Hepatocyte (in vitro differentiated cells): Measurements from ENCODE around the gene PTCH2. TPM values are rescaled to one million over a fixed set of nuclear protein-coding genes. Genes with fewer than 3 reads are reported as not detected.
"Not testable (repeated sequence)": the region's sequence is repeated elsewhere in the genome, so short reads cannot be mapped to it uniquely, and the experiment has no call there.

ENCODE experiments used
- DNase-seq: peaks from one replicate; pipeline ENCODE4 v3.0.0-alpha.2; 2016; ENCODE audit warnings: low spot score
- H2AFZ ChIP-seq: fragments of 200-600 bp; sonication (generic); 2 replicates; pipeline ENCODE4 v1.6.0; 2016; ENCODE audit warnings: antibody characterized with exemption, mild to moderate bottlenecking
- H3K27ac ChIP-seq: fragments of 200-600 bp; sonication (generic); 2 replicates; pipeline ENCODE4 v1.5.1; 2016; ENCODE audit warnings: mild to moderate bottlenecking
- H3K27me3 ChIP-seq: fragments of 200-600 bp; sonication (generic); 2 replicates; pipeline ENCODE4 v1.6.1; 2016
- H3K36me3 ChIP-seq: fragments of 200-600 bp; sonication (generic); replicated peaks from 2 replicates; pipeline ENCODE4 v1.5.1; 2016; ENCODE audit warnings: low read depth; ENCODE audit not compliant: insufficient read depth
- H3K4me1 ChIP-seq: fragments of 200-600 bp; sonication (generic); 2 replicates; pipeline ENCODE4 v1.5.1; 2016; ENCODE audit warnings: mild to moderate bottlenecking, moderate library complexity; ENCODE audit not compliant: insufficient read depth
- H3K4me2 ChIP-seq: fragments of 200-600 bp; sonication (generic); 2 replicates; pipeline ENCODE4 v1.6.0; 2016
- H3K4me3 ChIP-seq: fragments of 200-600 bp; sonication (generic); 2 replicates; pipeline ENCODE4 v1.5.1; 2016; ENCODE audit warnings: mild to moderate bottlenecking
- H3K79me2 ChIP-seq: fragments of 200-600 bp; sonication (generic); 2 replicates; pipeline ENCODE4 v1.6.0; 2017; ENCODE audit warnings: mild to moderate bottlenecking
- H3K9me2 ChIP-seq: fragments of 200-600 bp; sonication (generic); replicated peaks from 2 replicates; pipeline ENCODE4 v1.6.0; 2017; ENCODE audit warnings: mild to moderate bottlenecking; ENCODE audit not compliant: insufficient read depth
- H3K9me3 ChIP-seq: fragments of 200-600 bp; sonication (generic); 2 replicates; pipeline ENCODE4 v1.5.1; 2016; ENCODE audit warnings: low read depth, mild to moderate bottlenecking
- H4K20me1 ChIP-seq: fragments of 200-600 bp; sonication (generic); 2 replicates; pipeline ENCODE4 v1.6.0; 2016; ENCODE audit warnings: mild to moderate bottlenecking; ENCODE audit not compliant: insufficient read depth, poor library complexity, severe bottlenecking
- CTCF ChIP-seq: fragments of 200-600 bp; sonication (generic); IDR thresholded peaks from 2 replicates; pipeline ENCODE4 v1.5.1; 2016; ENCODE audit warnings: antibody characterized with exemption, mild to moderate bottlenecking; ENCODE audit not compliant: poor library complexity
- EZH2 ChIP-seq: fragments of 200-600 bp; sonication (generic); IDR thresholded peaks from 2 replicates; pipeline ENCODE4 v1.6.1; 2016; ENCODE audit warnings: antibody characterized with exemption, mild to moderate bottlenecking, borderline replicate concordance
- EZH2phosphoT487 ChIP-seq: fragments of 200-600 bp; sonication (generic); IDR thresholded peaks from one replicate; pipeline ENCODE4 v1.6.1; 2018; ENCODE audit warnings: antibody characterized with exemption, mild to moderate bottlenecking, low read depth, moderate library complexity; ENCODE audit not compliant: unreplicated experiment, severe bottlenecking
- WGBS: methylation state at CpG from one replicate; pipeline ENCODE4 v1.1.6; 2016; ENCODE audit warnings: low lambda C conversion rate; ENCODE audit errors: missing lambda C conversion rate; 5-methylcytosine and 5-hydroxymethylcytosine counted together
- polyA plus RNA-seq: library from polyadenylated mRNA; unstranded; fragments of >200 nt; fragmentation: Nextera tagmentation; extraction: Ambion mirVana; gene quantifications from 2 replicates; pipeline ENCODE4 v1.2.1, GENCODE V29; 2016
- total RNA-seq: library from RNA; depleted of rRNA; stranded (reverse); fragments of >200 nt; gene quantifications from 2 replicates; pipeline ENCODE4 v1.2.3, GENCODE V29; 2014

Gene PTCH2
- total and polyA plus RNA-seq, 2 experiments from 2014 or later = 0.43 to 1.3 TPM

- no peaks in the 10 kb centered on the region for H3K36me3 ChIP-seq
- H3K9me2 ChIP-seq = no peaks in the 10 kb centered on the region
- H3K27ac ChIP-seq = no peak overlapping the region
- no peaks in the 10 kb centered on the region for H3K27me3 ChIP-seq
- no peaks in the 10 kb centered on the region for H3K9me3 ChIP-seq
- H3K4me3 ChIP-seq = no peak overlapping the region
- no peaks in the 10 kb centered on the region for H3K4me1 ChIP-seq
- no peak overlapping the region for H2AFZ ChIP-seq
- H3K4me2 ChIP-seq = no peak overlapping the region
- no peaks in the 10 kb centered on the region for H4K20me1 ChIP-seq
- 88% methylated on average over 25 of the region's 28 CpGs for WGBS
- no peaks in the 10 kb centered on the region for H3K79me2 ChIP-seq
- DNase-seq = no peak
- TF ChIP-seq CTCF (no peak), EZH2phosphoT487 (no peak), EZH2 (no peak)
Measured at GRCh38 chr1:44827197-44828002, 15.7 kb downstream of the PTCH2 start.

- DNase-seq = no peak
- Histone ChIP-seq H4K20me1 (no peaks in the 10 kb centered on the region), H2AFZ (no peak overlapping the region), H3K4me3 (no peak overlapping the region), H3K27me3 (no peaks in the 10 kb centered on the region), H3K4me2 (no peak overlapping the region), H3K79me2 (no peaks in the 10 kb centered on the region), H3K36me3 (no peaks in the 10 kb centered on the region), H3K4me1 (no peaks in the 10 kb centered on the region), H3K9me2 (no peaks in the 10 kb centered on the region), H3K9me3 (no peaks in the 10 kb centered on the region), H3K27ac (no peak overlapping the region)
- WGBS = 90% methylated on average over 22 of the region's 24 CpGs
- no peak for TF ChIP-seq EZH2
- TF ChIP-seq CTCF = no peak
- no peak for TF ChIP-seq EZH2phosphoT487
Measured at GRCh38 chr1:44826375-44827196, 16.5 kb downstream of the PTCH2 start.

- not testable (repeated sequence) for H3K79me2 ChIP-seq, H3K4me3 ChIP-seq, H3K9me3 ChIP-seq, H3K9me2 ChIP-seq, H3K27me3 ChIP-seq, H4K20me1 ChIP-seq, H3K4me2 ChIP-seq, H3K36me3 ChIP-seq, H3K27ac ChIP-seq, H3K4me1 ChIP-seq, H2AFZ ChIP-seq, DNase-seq
- WGBS = 94% methylated on average over 6 of the region's 6 CpGs
Measured at GRCh38 chr1:44824392-44824791, 18.7 kb downstream of the PTCH2 start.

GRCh38 chr1:44822981-44823451 lies 20.0 kb downstream of the PTCH2 start:
- Histone ChIP-seq H3K27ac (no peak overlapping the region), H4K20me1 (no peaks in the 10 kb centered on the region), H3K9me2 (no peaks in the 10 kb centered on the region), H3K4me3 (no peak overlapping the region), H3K4me1 (no peaks in the 10 kb centered on the region), H3K4me2 (no peak overlapping the region), H3K79me2 (no peaks in the 10 kb centered on the region), H3K27me3 (no peaks in the 10 kb centered on the region), H3K36me3 (no peaks in the 10 kb centered on the region), H3K9me3 (no peaks in the 10 kb centered on the region), H2AFZ (no peak overlapping the region)
- no peak for DNase-seq
- no peak for TF ChIP-seq CTCF
- no peak for TF ChIP-seq EZH2phosphoT487
- TF ChIP-seq EZH2 = no peak
- WGBS = 97% methylated on average over 15 of the region's 15 CpGs
